GM19468 (cell line): ENCODE data around the gene ALKBH7.
A peak's percentile ranks its signal among the peaks of the same experiment; 100 is the strongest.

Source experiments
- ATAC-seq: cut with Tn5 transposase; IDR thresholded peaks from one replicate; pipeline ENCODE4 v1.9.1; 2021; ENCODE audit warnings: mild to moderate bottlenecking, moderate library complexity, moderate number of reproducible peaks; ENCODE audit not compliant: unreplicated experiment; ENCODE audit errors: extremely low read depth

Gene ALKBH7

DNA sequence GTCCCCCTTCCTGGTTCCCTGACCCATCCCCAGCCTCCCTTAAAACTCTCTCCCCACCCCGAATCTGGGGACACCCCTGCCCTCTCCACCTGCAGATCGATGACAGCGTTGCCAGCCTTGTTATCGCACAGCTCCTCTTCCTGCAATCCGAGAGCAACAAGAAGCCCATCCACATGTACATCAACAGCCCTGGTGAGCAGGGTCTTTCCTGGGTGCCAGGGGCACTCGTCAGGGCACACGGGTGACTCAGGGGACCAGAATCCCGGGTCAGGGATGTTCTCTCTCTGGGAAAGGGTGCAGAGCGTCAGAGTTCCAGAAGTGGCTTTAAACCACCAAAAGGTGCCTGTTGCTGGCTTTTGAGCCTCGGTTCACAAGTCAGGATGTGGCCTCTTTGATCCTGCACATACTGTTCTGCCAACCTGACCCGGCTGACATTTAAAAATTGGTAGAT is 10.2 kb upstream of the ALKBH7 start:
- no peak for ATAC-seq

DNA sequence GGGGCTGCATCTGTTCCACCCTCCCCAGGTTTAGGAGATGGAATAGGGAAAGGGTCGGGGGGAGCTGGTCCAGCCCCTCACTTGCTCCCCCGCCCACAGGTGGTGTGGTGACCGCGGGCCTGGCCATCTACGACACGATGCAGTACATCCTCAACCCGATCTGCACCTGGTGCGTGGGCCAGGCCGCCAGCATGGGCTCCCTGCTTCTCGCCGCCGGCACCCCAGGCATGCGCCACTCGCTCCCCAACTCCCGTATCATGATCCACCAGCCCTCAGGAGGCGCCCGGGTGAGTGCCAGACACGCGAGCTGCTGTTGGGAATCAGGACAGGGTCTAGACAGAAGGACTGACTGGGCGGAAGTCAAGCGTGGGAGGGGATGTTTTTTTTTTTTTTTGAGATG is 8.2 kb upstream of the ALKBH7 start:
- no peak for ATAC-seq

DNA sequence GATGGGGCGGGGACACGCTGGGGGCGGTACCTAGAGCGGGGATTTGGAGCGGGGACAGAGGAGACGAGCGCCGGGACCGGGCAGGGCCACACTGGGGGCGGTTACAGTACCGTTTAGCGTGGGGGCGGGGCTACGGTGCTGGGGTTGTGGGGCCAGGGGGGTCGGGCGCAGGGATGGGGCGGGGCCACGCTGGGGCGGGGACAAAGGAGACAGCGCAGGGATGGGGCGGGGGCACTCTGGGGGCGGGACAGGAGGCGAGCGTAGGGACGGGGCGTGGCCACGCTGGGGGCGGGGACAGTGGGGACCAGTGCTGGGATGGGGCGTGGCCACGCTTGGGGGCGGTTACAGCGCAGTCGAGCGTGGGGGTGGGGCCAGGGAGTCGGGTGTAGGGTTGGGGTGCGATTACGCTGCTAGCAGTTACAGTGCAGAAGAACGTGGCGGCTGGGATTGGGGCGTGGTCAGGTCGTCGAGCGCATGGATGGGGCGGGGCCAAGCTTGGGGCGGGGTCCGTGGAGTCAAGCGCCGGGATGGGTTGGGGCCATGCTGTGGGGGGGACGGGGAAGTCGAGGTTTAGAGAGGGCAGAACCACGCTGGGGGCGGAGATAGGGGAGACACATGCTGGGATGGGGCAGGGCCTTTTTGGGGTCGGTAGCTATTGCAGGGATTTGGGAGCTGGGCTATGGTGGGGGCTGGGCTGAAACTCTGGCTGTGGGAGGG is 660 bp downstream of the ALKBH7 start:
- no peak for ATAC-seq

DNA sequence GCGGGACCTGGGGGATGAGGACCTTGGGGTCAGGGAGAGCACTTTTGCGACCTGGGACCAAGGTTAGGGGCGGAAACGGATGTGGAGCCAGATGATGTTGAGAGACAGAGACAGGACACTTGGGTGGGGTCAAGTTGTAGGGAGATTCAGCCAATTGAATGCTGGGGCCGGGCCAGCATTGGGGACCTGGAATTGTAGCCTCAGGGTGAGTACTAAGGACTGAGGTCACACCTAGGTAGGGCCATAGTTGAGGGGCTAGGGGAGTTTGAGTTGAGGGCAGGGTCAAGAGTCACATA is 1.2 kb downstream of the ALKBH7 start:
- no peak for ATAC-seq

DNA sequence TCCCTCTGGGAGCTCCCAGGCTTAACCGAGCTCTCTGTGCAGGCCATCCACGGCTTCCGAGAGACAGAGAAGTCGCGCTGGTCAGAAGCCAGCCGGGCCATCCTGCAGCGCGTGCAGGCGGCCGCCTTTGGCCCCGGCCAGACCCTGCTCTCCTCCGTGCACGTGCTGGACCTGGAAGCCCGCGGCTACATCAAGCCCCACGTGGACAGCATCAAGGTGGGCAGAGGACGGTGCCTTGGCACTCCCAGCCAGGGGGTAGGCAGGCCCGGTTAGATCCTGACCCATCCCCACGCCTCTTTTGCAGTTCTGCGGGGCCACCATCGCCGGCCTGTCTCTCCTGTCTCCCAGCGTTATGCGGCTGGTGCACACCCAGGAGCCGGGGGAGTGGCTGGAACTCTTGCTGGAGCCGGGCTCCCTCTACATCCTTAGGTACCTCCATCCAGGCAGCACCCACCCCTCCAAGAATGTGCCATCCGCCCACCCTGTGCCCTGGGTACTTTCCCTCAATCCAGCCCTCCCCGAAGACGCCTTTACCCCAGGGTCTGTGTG is 1.6 kb downstream of the ALKBH7 start:
- ATAC-seq = no peak

DNA sequence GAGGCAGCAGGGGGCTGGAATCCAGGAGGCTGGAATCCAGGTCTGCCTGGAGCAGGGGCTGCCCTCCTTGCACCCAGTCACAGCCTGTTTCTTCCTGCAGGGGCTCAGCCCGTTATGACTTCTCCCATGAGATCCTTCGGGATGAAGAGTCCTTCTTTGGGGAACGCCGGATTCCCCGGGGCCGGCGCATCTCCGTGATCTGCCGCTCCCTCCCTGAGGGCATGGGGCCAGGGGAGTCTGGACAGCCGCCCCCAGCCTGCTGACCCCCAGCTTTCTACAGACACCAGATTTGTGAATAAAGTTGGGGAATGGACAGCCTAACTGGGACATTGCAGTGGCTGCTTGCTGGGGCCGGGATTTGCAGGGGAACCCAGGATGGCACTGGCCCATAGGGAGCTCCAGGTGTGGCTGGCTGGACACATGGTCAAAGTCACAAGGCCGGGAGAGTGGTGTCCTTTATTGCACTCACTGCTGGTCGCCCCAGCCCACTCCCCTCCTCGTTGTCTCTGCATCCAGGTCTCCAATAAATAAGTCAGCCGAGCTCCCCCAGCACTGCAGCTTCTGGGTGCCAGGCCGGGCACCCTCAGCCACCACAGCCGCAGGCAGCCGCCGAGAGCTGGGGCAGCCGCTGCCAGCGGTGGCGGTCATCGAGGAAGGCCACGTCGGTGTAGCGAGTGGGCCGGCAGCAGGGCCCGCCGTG is 2.3 kb downstream of the ALKBH7 start:
- no peak for ATAC-seq

DNA sequence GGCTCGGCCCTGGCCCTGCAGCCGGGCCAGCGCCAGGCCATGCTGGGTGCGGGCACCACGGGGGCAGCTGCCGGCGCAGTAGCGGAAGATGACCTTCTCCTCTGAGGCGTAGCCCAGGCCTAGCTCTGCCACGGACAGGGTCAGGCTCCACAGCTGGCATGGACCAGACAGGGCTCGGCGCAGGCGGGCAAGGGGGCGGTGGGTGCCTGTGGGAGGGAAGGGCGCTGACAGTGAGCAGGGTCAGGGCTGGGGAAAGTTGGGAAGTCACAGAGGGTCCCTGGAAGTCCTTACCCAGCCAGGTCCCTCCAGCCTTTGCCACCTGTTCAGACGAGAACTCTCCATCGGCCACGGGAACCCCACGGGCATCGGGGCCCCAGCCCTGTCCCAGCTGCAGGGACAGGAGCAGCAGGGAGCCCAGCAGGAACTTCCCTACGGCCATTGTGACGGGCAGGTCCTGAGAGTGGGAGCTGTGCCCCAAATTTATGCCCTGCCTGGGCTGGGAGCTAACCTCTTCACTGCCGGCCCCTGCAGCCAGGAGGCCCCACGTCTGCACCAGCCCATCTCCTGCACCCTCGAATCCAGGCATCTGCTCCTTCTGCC is 2.9 kb downstream of the ALKBH7 start, which contains the start of gene PSPN:
Gene PSPN, minus strand, starts transcription at position 523 of the 600 bp plus-strand sequence. Its CDS starts 84 bp downstream, at position 439.
- no peak for ATAC-seq

DNA sequence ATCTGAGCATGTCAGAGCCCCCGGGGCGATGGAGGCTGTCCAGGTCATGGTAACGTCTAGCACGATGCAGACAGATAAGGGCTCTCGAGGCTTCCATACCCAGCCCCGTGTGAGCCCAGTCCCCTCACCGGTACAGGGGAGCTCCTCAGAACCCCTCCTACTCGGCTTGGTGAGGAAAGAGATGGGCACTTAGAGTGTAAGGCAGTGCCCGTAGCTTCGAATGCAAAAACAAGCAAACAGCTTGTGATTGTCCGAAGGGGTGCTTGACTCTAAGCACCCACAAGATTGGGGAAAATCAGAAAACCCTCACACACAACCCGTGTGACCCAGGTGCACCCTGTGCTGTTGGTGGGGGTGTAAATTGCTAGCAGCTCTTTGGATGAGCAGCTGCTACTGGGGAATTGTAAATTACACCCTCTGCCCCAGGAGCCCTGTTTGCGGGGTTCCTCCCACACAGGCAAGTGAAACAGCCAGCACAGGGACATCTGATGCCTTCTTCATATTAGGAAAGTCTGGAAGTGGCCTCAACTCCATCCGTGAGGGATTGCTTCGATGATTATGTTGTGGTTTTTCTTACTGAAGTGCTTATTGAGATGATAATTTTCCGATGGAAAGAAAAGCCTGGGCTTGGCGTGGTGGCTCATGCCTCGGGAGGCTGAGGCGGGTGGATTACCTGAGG is 4.1 kb downstream of the ALKBH7 start:
- no peak for ATAC-seq

DNA sequence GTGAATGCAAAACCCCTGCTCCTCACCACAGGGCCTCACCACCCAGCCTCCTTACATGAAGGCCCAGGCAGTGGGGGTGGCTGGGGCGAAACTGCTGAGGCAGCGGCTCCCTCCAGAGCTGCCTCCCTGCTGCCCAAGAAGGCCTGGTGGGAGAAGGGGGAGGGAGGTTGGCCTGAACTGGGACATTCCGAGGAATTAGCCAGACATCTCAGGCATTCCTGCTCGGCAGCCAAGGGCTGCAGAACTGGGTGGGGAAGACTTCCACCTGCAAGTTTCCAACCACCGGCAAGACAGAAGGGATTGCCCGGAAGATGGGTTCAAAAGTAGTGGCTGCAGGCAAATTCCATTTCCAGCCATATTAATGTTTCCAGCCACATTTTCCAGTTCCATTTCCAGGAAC is 5.4 kb downstream of the ALKBH7 start:
- ATAC-seq = no peak

DNA sequence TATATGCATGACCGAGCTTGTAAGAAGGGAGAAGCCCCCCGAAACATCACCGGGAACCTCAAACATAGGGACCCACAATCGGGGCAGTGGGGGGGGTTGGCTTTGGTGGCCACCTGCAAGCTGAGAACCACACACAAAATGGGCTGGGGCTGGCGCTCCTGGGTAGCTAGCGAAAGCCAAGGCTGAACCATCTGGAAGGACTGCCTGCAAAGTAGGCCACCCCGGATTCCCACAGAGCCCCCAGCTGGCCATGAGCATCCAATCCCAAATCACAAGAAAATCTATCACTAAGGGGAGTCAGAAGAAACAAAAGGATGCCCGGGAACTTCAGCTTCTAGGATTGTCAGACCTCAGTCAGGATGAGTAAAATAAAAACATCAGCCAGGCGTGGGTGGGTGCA is 5.9 kb downstream of the ALKBH7 start:
- no peak for ATAC-seq

DNA sequence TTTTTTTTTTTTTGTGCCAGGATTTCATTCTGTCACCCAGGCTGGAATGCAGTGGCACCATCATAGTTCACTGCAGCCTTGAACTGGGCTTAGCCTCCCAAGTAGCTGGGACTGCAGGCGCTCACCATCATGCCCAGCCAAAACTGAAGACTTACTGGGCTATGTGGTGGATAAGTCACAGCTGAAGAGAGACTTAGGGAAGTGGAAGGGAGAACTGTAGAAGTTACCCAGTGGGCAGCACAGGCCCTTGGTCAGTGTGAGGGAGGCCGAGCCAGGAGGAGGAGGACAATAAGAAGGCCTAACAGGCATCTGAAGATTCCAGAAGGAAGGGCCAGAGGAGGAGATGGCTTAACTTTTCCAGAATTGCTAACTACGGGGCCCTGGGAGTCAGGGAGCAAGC is 7.2 kb downstream of the ALKBH7 start:
- ATAC-seq = no peak

DNA sequence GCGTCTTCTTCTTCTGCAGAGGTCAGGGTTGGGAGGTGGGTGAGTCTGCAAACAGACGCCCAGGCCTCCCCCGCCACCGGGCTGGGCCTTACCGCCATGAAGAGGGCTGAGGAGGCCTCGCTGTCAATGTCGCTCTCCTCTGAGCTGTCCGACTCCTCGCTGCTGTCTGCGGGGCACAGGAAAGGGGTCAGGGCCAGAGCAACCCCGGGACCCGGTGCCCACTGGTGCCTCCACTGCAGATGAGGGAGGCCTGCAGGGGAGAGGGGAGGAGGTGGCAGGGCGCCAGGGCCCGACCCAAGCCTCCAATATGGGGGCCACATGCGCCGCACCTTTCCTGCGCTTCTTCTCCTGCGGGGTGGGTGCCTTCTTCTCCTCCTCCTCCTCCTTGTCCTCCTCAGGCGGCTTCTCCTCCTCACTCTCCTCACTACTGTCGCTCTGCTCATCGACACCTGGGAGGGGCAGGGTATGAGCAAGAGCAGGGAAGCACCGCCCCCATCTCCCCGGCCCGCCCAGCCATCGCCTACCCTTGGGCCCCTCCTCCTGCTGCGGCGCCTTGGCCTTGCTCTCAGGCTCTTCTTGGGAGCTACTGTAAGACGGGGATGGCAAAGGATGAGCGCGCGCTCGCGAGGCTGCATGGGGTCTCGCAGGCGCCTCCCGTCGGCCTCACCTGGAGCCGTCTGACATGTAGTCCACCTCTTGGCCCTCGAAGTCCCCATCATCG is 8.6 kb downstream of the ALKBH7 start:
- ATAC-seq = no peak

DNA sequence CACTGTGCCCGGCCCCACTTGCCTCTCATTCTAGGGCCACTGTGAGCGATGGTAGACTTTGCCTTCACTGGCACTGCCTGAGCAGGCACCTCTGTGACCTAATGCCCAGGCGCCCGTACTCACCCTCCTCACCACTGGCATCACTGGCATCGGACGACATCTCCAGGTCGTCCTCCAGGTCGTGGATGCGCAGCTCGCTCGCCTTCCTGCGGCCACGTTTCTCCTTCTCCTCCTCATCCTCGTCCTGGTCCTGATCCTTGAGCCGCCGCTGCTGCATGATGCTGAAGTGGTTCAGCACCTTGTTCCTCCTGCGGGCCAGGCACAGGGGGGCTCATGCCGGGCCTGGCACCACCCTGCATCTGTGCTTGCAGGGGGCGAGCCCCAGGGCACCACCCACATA is 10.6 kb downstream of the ALKBH7 start:
- ATAC-seq = no peak

DNA sequence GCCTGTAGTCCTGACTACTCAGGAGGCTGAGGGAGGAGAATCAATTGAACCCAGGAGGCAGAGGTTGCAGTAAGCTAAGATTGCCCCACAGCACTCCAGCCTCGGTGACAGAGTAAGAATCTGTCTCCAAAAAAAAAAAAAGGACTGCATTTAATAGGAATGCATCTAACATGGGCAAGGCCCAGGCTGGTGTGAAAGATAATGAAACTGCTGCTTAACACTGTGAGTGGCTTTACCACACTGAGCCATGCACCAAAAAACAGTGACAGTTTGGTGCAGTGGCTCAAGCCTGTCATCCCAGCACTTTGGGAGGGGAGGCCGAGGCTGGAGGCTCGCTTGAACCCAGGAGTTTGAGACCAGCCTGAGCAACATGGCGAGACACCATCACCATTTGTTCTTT is 11.8 kb downstream of the ALKBH7 start:
- ATAC-seq = no peak

DNA sequence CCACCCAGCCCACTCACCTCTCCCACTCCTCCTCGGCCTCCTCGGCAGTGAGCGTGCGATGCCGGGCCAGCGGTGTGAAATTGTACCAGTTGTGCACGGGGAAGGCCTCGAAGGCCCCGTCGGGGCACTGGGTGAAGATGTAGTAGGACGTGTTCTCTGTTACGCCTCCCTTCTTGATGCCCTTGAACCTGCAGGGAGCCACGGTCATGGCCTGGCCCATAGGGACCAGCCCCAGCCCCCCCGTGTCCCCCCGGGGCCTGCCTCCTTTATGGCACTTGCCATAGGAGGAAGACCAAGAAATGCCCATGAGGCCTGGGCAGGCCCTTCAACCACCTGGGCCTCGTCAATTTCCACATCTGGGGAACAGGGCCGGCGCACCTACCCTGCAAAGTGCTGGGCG is 14.8 kb downstream of the ALKBH7 start:
- ATAC-seq = no peak

DNA sequence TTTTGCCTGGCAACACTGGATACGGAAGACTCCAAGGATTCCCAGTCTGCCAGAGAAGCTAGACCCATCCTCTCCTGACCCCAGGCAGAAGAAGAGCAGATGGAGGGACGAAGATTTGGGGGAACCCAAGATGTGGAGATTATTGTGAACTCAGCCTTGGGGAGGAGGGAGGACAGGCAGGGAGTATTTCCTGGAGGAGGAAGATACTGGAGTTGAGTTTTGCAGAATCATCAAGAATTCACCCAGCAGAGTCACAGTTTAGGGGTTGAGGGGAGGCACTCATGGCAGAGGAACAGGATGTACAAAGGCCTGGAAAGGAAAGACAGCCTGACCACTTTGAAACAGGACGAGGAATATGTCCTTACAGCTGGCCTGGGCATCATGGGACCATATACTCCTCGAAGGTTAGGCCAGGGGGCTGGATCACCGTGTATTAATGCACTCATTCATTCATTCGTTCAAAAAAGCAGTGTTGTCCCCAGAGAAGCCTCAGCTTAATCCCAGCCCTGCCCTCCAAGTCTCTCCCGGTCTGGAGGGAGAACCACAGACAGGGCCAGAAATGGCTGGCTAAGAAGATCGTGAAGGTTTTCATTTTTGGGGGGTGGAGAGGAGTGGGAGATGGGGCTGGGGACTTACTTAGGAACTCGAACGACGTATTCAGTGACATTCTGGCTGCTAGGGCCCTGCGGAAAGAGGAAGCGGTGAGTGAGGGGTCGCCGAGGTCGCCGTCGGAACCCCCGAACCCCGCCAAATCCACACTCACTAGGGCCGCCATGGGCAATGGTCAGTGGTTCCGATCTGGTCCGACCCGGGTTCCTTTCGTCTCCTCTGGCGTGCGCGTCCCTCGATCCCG is 19.9 kb downstream of the ALKBH7 start:
- ATAC-seq = no peak

DNA sequence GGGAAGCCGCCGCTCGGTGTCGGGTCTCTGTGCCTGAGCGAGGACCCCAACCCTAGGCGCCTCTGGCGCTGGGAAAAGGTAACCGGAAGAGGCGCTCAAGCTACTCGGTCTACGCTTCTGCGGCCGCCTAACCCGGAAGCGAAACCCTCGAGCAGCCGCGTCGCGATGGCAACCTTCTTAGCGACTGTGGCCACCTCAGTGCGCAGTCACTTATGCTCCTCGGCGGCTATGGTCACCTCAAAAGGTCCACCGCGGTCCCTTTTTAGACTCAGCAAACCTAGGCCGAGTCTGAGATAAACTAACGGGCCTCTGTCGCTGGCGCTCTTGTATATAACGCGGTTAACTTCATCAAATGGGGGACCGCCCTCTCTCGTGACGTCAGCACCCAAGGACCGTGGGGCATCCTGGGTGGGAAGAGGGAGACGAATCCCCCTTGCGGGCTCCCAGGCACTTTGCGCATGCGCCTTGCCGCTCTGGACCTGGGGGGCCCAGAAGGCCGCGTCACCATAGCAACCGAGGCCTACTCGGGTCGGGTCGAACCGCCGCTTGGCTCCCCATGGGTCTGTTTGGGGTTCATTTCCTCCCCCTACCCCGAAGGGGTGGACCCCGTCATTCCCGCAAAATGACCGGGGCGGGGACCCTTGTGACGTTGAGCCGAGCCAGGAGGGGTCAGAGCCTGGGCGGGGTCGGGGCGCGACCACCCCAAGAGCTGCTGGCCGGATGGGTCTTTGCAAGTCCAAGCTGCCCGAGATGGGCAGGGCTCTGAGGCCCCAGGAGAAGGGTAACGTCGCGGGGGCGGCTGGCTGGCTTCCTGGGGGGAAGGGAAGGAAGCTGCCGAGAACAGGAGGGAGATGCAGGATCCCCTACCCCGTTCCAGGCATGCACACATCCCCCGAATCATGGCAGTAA is 20.7 kb downstream of the ALKBH7 start, which contains the start of gene GTF2F1:
Gene GTF2F1, minus strand, starts transcription at position 91 of the 909 bp plus-strand sequence. CDS start 169 bp downstream, outside the sequence.
- peak; percentile 64 for ATAC-seq

DNA sequence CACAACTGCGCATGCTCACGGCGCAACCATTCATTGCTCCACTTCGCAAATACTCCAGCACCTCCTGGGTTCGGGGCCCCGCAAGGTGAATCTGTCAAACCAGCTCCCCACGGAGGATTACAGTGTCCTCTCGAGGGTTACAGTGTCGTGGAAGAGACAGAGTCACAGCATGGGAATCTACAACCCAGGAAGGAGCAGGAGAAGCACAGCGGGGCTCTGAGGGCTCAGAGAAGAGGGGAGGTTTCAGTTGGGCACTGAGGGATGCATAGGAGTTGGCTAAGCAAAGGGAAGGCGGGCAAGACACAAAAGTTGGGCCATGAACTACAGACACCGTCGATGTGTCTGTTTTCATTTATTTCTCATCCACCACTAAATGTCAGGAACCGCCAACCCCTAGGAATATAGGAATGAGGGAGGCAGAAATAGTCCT is 21.4 kb downstream of the ALKBH7 start:
- no peak for ATAC-seq
